ENCODE data around the gene CDC42BPA.
"Not testable (repeated sequence)": the region's sequence is repeated elsewhere in the genome, so short reads cannot be mapped to it uniquely, and the experiment has no call there.

CDC42BPA gene, protein sequence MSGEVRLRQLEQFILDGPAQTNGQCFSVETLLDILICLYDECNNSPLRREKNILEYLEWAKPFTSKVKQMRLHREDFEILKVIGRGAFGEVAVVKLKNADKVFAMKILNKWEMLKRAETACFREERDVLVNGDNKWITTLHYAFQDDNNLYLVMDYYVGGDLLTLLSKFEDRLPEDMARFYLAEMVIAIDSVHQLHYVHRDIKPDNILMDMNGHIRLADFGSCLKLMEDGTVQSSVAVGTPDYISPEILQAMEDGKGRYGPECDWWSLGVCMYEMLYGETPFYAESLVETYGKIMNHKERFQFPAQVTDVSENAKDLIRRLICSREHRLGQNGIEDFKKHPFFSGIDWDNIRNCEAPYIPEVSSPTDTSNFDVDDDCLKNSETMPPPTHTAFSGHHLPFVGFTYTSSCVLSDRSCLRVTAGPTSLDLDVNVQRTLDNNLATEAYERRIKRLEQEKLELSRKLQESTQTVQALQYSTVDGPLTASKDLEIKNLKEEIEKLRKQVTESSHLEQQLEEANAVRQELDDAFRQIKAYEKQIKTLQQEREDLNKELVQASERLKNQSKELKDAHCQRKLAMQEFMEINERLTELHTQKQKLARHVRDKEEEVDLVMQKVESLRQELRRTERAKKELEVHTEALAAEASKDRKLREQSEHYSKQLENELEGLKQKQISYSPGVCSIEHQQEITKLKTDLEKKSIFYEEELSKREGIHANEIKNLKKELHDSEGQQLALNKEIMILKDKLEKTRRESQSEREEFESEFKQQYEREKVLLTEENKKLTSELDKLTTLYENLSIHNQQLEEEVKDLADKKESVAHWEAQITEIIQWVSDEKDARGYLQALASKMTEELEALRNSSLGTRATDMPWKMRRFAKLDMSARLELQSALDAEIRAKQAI (N-terminal part only)

DNA sequence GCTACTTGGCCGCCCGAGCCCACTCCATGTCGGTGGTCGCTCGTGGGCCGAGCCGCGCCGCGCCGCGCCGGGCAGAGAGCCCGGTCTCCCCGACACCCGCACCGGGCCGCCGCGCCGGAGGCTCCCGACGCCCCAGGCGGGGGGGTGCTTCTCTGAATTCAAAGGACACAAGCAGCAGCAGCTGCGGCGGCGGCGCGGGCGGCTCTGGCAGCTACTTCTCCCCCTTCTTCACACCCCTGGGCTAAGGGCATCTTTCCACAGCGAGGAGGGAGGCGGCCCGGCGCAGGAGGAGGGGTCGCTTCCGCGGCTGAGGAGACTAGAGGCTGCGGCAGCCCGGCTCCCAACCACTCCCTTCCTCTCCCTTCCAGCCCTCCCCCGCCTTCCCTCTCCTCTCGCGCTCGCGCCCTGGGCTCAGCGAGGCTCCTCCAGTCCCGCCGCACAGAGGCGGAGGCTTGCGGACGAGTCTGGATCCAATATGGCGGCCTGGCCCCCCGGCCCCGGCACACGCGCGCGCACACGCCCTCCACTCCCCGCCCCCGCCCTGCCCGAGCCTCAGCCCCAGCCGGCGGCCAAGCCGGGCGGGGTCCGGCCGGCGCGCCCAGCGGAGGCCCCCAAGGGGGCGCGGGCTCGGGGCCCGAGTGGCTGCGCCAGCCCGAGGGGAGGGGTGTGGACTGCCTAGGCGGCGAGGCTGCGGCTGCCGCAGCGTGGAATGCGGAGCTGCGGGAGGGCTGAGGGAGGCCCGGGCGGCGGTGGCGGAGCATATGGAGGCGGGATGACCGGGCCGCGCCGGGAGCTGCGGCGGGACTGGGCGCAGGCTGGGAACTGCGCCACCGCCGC is at the start of gene CDC42BPA:
CDC42BPA (minus strand) TSS at position 477 of the 837 bp plus-strand sequence. CDS start 1,310 bp downstream, outside the sequence.
- FAIRE-seq: no peak

DNA sequence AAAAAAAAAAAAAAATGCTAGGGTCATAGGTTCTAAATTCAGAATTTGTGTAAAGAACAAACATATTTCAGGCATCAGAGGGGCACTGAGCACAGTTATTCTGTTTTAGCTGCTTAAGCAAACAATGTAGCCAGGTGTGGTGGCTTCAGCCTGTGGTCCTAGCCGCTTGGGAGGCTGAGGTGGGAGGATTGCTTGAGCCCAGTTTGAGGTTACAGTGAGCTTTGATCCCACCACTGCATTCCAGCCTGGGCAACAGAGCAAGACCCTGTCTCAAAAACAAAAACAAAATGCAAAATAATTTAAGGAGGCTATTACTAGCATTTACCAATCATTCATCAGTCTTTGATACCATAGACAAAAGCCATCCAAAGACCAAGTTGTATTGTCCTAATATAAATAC is 49.7 kb upstream of the CDC42BPA start:
- FAIRE-seq: no peak

DNA sequence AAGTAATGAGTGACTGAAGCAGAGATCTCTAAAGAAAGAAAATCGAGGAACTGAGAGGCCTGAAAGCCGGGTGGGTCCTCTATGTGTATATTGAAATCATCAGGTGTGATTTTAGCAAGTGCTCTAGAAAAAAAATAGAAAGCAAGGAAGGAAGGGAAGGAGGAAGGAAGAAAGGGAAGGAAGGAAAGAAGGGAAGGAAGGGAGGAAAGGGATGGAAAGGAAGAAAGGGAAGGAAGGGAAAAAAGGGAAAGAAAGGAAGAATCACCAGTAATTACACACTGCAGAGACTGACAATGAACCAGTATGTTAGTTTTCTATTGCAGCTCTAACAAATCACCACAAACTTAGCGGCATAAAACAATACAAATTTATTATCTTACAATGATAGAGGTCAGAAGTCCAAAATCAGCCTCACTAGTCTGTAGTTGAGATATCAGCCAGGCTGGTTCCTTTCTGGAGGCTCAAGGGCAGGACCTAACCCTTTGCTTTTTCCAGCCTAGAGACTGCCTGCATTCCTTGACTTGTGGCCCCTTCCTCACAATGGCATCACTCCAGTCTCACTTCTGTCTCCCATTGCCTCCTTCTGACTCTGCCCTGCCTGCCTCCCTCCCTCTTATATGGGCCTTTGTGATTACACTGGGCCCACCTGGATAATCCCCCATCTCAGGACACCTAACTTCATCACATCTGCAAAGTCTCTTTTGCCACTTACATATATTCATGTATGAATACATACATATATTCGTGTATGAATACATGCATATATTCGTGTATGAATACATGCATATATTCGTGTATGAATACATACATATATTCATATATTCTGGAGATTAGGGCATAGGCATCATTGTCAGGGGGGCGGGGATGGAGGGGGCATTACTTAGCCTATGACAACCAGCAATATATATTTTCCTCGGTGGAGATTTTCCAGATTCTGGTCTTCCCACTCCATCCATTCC is 47.5 kb upstream of the CDC42BPA start:
- no peak for FAIRE-seq

DNA sequence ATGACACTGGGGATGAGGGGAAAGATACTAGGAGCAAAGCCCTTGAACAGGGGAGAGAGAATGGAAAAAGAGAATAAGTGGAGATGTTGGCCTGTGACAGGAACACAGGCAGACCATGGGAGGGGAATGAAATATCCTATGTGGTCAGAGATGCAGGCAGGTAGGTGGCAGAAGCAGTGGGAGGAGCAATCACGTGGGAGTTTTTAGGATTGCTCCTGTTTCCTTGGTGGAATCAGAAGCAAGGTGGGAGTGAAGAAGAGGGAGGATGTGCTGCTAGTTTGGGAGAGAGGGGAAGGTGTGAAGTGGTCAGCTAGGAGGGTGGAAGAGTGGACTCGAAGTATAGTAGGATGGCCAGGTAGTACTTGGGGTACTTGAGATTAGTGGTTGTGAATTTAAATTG is 46.4 kb upstream of the CDC42BPA start:
- FAIRE-seq: no peak

DNA sequence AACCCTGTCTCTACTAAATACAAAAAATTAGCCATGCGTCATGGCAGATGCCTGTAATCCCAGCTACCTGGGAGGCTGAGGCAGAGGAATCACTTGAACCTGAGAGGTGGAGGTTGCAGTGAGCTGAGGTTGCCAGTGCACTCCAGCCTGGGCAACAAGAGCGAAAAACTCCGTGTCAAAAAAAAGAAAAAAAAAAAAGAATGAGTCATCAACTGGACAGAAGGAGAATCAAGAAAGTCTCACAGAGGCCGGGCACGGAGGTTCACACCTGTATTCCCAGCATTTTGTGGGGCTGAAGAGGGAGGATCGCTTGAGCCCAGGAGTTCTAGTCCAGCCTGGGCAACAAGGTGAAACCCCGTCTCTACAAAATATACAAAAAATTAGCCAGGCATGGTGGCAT is 45.5 kb upstream of the CDC42BPA start:
- FAIRE-seq: no peak

DNA sequence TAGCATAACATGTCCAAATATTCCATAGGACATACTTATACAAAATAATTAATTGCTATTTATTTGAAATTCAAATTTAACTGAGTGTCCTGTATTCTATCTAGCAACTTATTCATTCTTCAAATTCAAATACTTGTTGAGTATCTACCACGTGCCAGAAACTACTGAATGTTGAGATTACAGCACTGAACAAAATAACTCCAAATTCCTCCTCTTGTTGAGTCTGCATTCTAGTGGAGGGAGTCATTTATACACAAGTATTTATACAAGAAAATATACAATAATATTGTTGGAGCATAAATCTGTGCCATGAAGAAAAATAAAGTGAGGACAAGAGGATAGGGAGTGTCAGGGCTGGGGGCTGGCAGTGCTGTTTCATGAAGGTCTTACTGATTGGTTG is 43.7 kb upstream of the CDC42BPA start:
- no peak for FAIRE-seq

DNA sequence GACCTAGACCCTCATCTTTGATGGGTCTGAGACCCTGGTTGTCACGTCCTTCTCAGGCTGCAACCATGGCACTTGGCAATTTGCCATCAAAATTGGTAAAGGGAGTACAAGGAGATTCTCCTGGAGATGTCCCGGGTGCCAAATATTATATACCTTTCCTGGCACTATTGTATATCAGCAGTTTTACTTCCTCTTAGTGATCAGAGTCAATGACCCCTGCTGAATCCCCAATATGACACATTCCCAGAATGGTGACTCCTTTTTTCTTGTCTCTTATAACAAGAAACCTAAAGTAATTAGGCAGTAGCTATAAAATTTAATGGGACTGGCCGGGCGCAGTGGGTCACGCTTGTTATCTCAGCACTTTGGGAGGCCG is 39.6 kb upstream of the CDC42BPA start:
- no peak for FAIRE-seq

DNA sequence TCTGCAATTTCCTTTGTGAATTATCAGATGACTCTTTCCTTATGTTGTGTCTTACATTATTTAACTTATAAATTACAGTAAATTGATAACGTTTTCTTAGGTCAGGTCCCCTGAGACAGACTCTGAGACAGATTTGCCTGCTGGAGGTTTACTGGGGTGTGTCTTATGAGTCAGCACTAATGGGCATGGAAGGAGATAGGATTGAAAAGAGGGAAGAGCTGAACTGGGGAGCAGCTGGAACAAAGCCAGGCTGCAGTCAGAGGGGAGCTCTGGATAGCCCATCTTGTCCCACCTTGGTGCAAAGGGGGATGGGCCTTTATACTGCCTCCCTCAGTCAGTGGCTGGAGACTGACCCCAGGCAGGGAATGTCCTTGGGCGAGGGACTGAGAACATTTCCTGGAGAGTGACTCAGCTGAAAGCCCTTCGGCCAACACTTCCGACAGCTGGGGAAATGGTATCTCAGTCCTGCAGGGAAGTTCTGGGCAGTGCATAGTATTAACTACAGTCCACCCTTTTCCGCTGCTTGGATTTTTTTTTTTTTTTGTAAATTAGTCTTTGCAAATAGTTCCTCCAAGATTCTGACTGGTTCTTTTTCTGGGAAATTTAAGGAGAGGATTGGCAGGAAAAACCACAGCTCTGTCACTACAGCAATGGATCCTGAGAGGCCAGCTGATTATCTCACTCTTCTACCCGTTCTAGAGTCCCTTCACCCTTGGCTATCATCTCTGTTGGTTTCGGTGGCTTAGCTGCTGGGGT is 39.1 kb upstream of the CDC42BPA start:
- FAIRE-seq: no peak

DNA sequence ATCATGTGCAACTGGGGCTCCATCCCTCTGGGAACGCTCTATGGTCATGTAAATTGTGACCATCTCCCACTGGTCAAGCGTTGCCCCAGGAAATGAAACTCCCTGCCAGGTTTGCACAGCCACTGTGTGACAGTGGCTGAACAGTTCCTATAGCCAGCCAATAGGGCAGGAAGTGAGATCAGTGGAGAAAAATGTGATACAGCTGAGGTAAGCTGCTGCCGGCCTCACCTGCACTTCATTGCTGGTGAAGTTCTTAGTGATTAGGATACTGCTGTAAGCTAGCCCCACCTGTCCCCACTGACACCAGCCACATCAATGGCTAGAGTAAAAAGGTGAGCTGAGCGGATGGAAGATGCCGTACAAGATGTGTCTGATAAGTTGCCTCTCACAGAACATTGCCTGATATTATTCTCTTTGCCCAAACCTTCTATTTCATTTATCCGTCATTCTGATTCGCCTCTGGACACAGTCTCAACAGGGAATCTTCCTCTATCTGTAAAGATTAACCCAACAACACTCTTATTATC is 38.4 kb upstream of the CDC42BPA start:
- no peak for FAIRE-seq

DNA sequence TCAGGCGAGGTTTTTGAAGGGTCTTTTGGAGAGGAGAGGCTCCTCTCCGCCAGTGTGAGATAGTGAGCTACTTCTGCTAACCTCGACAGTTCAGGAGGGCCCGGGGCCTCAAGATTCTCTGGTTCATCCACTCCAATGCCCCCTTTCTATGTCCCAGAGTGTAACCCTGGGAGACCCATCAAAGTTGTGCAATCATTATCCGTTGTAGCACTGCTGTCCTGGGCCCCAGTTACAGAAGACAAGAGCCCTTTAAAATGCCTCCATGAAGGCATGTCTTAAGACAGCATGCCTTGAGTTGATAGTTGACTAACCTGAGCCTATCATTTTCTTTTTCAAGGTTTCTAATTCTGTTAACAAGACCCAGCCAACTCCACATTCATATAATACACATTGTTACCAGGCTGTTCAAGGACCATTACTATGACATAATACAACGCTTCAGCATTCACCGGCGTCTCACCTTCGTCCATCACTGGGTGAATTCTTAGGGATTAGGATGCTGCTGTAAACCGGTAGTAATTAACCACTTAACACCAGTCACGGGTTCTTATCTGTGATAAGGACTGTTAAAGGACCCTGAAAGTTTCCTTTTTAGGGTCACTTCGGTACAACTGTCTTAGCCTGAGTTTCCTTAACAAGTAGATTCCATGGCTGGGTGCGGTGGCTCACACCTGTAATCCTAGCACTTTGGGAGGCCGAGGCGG is 37.4 kb upstream of the CDC42BPA start:
- FAIRE-seq: no peak

DNA sequence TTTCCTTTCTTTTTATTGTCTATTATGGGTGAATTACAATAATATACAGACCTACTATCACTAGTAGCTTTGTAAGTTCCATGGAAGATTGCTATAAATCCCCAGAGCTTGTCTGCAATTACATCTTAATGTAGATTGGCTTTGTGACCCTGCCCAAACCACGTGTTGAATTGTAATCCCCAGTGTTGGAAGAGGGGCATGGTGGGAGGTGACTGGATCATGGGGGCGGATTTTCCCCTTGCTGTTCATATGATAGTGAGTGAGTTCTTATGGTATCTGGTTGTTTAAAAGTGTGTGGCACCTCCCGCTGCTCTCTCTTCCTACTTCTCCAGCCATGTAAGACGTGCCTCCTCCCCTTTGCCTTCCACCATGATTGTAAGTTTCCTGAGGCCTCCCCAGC is 34.9 kb upstream of the CDC42BPA start:
- FAIRE-seq: no peak

DNA sequence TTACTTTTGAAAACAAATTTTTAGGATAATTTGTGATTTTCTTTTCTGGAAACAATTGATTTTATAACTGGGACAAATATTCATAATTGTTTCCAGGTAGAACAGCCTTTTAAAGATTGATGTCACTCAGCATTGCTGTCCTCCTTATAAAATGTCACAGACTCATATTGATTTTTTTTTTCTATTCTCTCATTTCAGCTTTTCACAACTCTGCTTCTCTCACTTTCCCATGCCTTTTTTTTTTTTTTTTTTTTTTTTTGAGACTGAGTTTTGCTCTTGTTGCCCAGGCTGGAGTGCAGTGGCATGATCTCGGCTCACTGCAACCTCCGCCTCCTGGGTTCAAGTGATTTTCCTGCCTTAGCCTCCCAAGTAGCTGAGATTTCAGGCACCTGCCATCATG is 33.9 kb upstream of the CDC42BPA start:
- FAIRE-seq: not testable (repeated sequence)

DNA sequence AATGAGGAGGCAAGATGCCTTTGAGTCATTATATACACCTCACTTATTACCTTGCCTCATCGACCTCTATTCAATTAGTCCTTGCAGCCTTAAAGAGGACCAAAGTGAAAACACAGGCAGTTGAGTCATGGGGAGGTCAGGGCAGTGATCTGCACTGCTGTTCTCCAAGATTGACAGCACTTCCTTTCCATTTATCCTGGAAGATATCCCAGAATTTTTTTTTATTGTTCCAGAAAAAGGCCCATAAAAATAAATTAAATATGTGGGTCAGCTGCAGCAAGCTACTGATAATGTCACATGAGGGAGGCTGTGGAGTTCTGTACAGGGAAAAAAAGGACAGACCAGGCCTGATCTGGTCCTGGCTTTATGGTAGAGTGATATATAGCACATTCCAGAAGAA is 33.2 kb upstream of the CDC42BPA start:
- no peak for FAIRE-seq

DNA sequence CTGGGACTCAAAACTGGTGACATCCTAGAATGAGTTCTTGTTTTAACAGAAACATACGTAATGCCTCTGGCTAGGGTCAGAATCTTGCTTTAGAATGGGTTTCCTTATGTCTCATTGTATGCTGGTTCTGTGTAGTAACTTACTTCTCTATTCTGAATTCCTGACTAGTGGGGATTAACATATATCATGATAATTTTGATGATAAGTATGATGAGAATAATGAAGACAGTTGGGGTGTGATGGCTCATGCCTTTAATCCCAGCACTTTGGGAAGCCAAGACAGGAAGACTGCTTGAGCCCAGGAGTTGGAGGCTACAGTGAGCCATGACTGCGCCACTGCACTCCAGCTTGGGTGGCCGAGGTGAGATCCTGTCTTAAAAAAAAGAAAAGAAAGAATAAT is 31.7 kb upstream of the CDC42BPA start:
- no peak for FAIRE-seq

DNA sequence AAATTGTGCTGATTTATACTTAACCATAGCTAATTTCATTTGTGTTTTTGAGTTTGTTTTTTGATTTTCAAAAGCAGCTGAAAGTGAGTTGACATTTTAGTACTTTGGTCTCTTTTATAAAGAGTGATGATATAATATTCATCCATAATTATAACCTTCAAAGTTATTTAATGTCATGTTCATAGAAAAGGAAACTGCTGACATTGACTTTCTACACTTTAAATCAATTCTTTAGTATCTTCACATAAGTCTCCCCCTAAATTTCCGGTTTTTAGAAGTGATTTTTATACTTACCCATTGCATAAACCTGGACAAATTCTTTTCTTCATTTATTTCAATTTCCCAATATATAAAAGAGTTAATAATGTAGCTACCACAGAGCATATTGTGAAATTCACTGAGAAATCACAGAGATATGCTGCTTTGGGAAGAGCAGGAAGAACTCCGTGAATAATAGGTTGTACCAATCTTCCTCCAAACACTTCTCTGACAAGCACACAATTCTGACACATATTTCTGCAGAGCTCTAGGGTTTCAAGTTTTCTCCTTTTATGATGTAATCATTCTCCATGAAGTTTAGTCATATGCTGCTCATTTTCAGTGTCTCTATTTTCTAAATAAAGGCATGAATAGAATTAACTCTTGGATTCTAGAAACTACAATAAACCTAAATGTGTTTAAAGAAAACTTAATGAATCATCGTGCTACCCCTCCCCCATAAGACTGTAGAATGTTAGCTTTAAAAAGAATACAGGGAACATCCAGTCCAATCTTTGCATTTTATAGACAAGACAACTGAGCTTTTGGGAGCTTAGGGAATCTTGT is 25.6 kb upstream of the CDC42BPA start:
- FAIRE-seq: peak; percentile 38

DNA sequence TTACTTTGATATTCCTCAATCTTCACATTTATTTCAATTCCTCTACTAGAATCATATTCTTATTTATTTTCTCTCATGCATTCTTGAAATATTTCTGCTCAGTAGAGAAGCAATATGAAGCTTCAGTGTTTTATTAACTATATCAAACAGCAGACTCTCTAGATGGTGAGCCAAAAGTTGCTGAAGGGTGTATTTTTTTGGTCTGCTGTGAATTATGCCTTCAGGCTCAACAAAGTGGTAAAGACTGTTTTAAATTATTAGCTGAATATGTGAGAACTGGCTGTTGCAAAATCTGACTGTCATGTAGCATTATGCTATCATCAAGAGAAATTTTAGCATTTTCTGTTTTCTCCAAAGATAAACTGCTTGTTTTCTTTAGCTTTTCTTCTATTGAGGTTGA is 24.9 kb upstream of the CDC42BPA start:
- FAIRE-seq: no peak

DNA sequence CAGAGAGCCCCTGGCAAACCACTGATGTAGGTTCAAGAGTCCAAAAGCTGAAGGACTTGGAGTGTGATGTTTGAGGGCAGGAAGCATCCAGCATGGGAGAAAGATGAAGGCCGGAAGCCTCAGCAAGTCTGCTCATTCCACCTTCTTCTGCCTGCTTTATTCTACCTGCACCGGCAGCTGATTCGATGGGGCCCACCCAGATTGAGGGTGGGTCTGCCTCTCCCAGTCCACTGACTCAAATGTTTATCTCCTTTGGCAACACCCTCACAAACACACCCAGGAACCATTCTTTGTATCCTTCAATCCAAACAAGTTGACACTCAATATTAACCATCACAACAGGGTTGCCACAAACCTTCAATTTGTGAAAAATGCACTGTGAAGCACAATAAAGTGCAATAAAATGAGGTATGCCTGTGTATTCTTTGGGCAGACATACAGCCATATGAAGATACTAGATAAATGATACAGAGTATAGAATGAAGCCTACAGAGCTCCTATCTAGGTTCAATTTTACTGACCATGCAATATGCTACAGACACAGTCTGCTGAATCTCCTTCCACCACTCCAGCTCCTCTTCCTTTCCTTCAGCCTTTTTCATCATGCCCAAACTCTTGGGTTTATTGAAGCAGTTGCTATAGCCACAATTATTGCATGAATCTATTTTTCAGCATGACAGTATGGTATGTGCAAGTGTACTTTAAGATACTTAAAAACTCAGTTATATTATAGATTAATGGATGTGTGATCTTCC is 24.0 kb upstream of the CDC42BPA start:
- FAIRE-seq: no peak

DNA sequence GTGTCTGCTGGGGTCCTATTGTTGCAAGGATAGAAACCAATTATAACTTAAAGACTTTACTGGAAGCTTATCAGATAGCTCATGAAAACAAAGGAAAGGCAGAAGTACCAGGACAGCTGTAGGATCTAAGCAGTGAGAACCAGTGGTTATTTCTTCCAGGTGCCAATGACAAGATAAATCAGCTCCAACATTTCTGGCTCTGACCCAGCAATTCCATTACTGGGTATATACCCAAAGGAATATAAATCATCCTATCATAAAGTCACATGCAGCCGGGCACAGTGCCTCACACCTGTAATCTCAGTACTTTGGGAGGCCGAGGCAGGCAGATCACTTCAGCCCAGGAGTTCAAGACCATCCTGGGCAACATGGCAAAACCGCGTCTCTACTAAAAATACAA is 17.8 kb upstream of the CDC42BPA start:
- FAIRE-seq: not testable (repeated sequence)
